ENCODE data around the gene RPUSD1. TPM values are rescaled to one million over a fixed set of nuclear protein-coding genes. Genes with fewer than 3 reads are reported as not detected.
"Not testable (repeated sequence)": the region's sequence is repeated elsewhere in the genome, so short reads cannot be mapped to it uniquely, and the experiment has no call there.

The RPUSD1 gene
- total and polyA plus RNA-seq, 8 donors: 8.6 to 21.0 (median 12.1) TPM

GRCh38 chr16:822909-823297 lies 34.7 kb upstream of the RPUSD1 start:
- intact Hi-C loops (cut with DNase I): no loop called here
- no peak for ATAC-seq
- Histone ChIP-seq H3K4me1 (no peaks in the 10 kb centered on the region), H3K36me3 (no peaks in the 10 kb centered on the region), H3K27ac (no peak overlapping the region), H3K9me3 (no peaks in the 10 kb centered on the region), H3K27me3 (peaks cover 0 to 72% of the 10 kb centered on the region in 2 donors), H3K4me3 (no peak overlapping the region)
- TF ChIP-seq CTCF (IDR thresholded peaks at IDR 0.05): no peak
- no peak for DNase-seq

- no peak for ATAC-seq
- H3K4me3 ChIP-seq: no peak overlapping the region
- H3K4me1 ChIP-seq: no peaks in the 10 kb centered on the region
- no peak for TF ChIP-seq CTCF (IDR thresholded peaks at IDR 0.05)
- no peak for DNase-seq
- no peaks in the 10 kb centered on the region for H3K36me3 ChIP-seq
- H3K9me3 ChIP-seq: no peaks in the 10 kb centered on the region
- no peak overlapping the region for H3K27ac ChIP-seq
- intact Hi-C loops (cut with DNase I): no loop called here
- peaks cover 0 to 77% of the 10 kb centered on the region in 2 donors for H3K27me3 ChIP-seq
Observed at GRCh38 chr16:822174-822908, 34.2 kb upstream of the RPUSD1 start.

GRCh38 chr16:821751-822150 lies 33.6 kb upstream of the RPUSD1 start:
- Histone ChIP-seq H3K27me3 (peaks cover 0 to 83% of the 10 kb centered on the region in 2 donors), H3K4me1 (no peaks in the 10 kb centered on the region), H3K9me3 (no peaks in the 10 kb centered on the region), H3K4me3 (no peak overlapping the region), H3K36me3 (no peaks in the 10 kb centered on the region), H3K27ac (no peak overlapping the region)
- ATAC-seq (no peak), DNase-seq (no peak)
- TF ChIP-seq CTCF (IDR thresholded peaks at IDR 0.05): no peak
- intact Hi-C loops (cut with DNase I): no loop called here

- no peak for DNase-seq
- no peak overlapping the region for H3K4me3 ChIP-seq
- no peaks in the 10 kb centered on the region for H3K9me3 ChIP-seq
- no peak overlapping the region for H3K27ac ChIP-seq
- no peak for TF ChIP-seq CTCF (IDR thresholded peaks at IDR 0.05)
- H3K27me3 ChIP-seq: peaks cover 0 to 93% of the 10 kb centered on the region in 2 donors
- H3K4me1 ChIP-seq: no peaks in the 10 kb centered on the region
- no peaks in the 10 kb centered on the region for H3K36me3 ChIP-seq
- no peak for ATAC-seq
- intact Hi-C loops (cut with DNase I): no loop called here
Observed at GRCh38 chr16:820748-821147, 32.6 kb upstream of the RPUSD1 start.

- ATAC-seq; intact Hi-C loops (cut with DNase I); H3K4me1 ChIP-seq: not testable (repeated sequence)
Observed at GRCh38 chr16:820044-820408, 31.8 kb upstream of the RPUSD1 start.

More at GRCh38 chr16:820044-820408, 31.8 kb upstream of the RPUSD1 start:
- not testable (repeated sequence) for H3K27ac ChIP-seq, H3K9me3 ChIP-seq, H3K4me3 ChIP-seq, H3K36me3 ChIP-seq, DNase-seq
- peaks cover 0 to 95% of the 10 kb centered on the region in 2 donors for H3K27me3 ChIP-seq
